Gastroesophageal sphincter (tissue), 3 donors: ENCODE results near the gene POMP.
A peak's percentile ranks its signal among the peaks of the same experiment; 100 is the strongest.

Experiments used
- EP300 ChIP-seq: sonication (generic); formaldehyde crosslinking; IDR thresholded peaks from one replicate; pipeline ENCODE4 v1.6.1; 2017; ENCODE audit warnings: antibody characterized with exemption, mild to moderate bottlenecking
- POLR2A ChIP-seq, 2 donors: fragments of 450-650 bp; IDR thresholded peaks; one replicate each; pipeline ENCODE4 v1.6.1; 2017; ENCODE audit warnings: antibody characterized with exemption in 2 of 2, mild to moderate bottlenecking in 2 of 2, moderate library complexity in 1 of 2
- POLR2AphosphoS5 ChIP-seq: sonication (generic); formaldehyde crosslinking; IDR thresholded peaks from one replicate; pipeline ENCODE4 v1.6.1; 2017; ENCODE audit warnings: antibody characterized with exemption
- TF ChIP-seq, protein P1 (sequence below), 4 experiments: fragments of 200-600 bp in 2 of 4; fragments of 450-650 bp in 2 of 4; sonication (generic) in 1 of 4; IDR thresholded peaks; one replicate each; pipeline ENCODE4 v1.5.1; 2017 to 2019; ENCODE audit warnings: antibody characterized with exemption in 4 of 4, mild to moderate bottlenecking in 2 of 4, moderate library complexity in 2 of 4

DNA sequence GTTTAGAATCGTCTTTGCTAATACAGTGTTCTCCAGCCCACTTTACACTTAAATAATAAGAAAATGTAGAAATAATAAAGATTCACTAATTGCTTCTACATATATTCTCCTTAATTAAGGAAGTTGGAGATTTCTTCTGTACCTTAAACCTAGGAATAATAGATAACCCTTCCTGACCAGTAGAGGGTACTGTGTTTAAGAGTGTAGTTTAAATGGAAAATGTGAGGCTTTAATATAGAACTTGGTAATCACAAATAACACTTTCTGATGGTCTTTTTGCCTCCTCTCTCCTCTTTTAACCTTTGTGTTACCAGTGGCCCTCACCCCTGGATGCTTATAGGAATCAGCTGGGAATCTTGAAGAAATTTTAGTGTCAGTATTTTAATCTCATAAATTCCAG, 20.7 kb downstream of the POMP start:
- TF ChIP-seq, protein P1, sequence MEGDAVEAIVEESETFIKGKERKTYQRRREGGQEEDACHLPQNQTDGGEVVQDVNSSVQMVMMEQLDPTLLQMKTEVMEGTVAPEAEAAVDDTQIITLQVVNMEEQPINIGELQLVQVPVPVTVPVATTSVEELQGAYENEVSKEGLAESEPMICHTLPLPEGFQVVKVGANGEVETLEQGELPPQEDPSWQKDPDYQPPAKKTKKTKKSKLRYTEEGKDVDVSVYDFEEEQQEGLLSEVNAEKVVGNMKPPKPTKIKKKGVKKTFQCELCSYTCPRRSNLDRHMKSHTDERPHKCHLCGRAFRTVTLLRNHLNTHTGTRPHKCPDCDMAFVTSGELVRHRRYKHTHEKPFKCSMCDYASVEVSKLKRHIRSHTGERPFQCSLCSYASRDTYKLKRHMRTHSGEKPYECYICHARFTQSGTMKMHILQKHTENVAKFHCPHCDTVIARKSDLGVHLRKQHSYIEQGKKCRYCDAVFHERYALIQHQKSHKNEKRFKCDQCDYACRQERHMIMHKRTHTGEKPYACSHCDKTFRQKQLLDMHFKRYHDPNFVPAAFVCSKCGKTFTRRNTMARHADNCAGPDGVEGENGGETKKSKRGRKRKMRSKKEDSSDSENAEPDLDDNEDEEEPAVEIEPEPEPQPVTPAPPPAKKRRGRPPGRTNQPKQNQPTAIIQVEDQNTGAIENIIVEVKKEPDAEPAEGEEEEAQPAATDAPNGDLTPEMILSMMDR (IDR thresholded peaks at IDR 0.05), result peak in 1 of 4 experiments; percentile 12
- TF ChIP-seq POLR2A (IDR thresholded peaks at IDR 0.05) (no peak), EP300 (no peak), POLR2AphosphoS5 (no peak)
